HepG2 (cell line): ENCODE data around the gene LDLRAD4. TPM values are rescaled to one million over a fixed set of nuclear protein-coding genes. Genes with fewer than 3 reads are reported as not detected.
A peak's percentile ranks its signal among the peaks of the same experiment; 100 is the strongest.

Experiments used
- MBD4 ChIP-seq: IDR thresholded peaks from 2 replicates; pipeline ENCODE4 v1.6.1; 2012; ENCODE audit warnings: low read length, inconsistent platforms, borderline replicate concordance
- RBFOX2 ChIP-seq: fragments of 200-400 bp; formaldehyde crosslinking; IDR thresholded peaks from 2 replicates; pipeline ENCODE4 v1.6.1; 2017; ENCODE audit warnings: low read depth, mild to moderate bottlenecking, low read length
- SIX1 ChIP-seq: sonication (generic); formaldehyde crosslinking; IDR thresholded peaks from 2 replicates; pipeline ENCODE4 v1.4.0; 2020; ENCODE audit warnings: missing genetic modification reagents, borderline replicate concordance
- U2AF1 ChIP-seq: fragments of 200-400 bp; formaldehyde crosslinking; optimal IDR thresholded peaks from 2 replicates; pipeline ENCODE3; 2017; ENCODE audit warnings: mild to moderate bottlenecking, low read depth, low read length
- WIZ ChIP-seq: sonication (generic); formaldehyde crosslinking; IDR thresholded peaks from 2 replicates; pipeline ENCODE4 v1.5.1; 2020; ENCODE audit warnings: mild to moderate bottlenecking, missing genetic modification reagents
- ZNF33A ChIP-seq: sonication (generic); formaldehyde crosslinking; IDR thresholded peaks from 2 replicates; pipeline ENCODE4 v1.5.1; 2020; ENCODE audit warnings: missing genetic modification reagents, mild to moderate bottlenecking, moderate library complexity, borderline replicate concordance
- ZNF557 ChIP-seq: sonication (generic); formaldehyde crosslinking; IDR thresholded peaks from 2 replicates; pipeline ENCODE4 v1.4.0; 2020; ENCODE audit warnings: missing genetic modification reagents
- ZNF746 ChIP-seq: sonication (generic); formaldehyde crosslinking; IDR thresholded peaks from 2 replicates; pipeline ENCODE4 v1.8.0; 2022; ENCODE audit warnings: mild to moderate bottlenecking, missing genetic modification reagents
- polyA plus RNA-seq, 8 experiments: library from polyadenylated mRNA; depleted of rRNA in 3 of 8; stranded (reverse) in 7 of 8; unstranded in 1 of 8; fragments of >200 nt; fragmentation: Illumina TruSeq in 4 of 8; extraction: Trizol in 4 of 8; gene quantifications; 2 replicates each; pipeline versions ENCODE4 v1.2.1 to v1.2.3, GENCODE V29; 2011 to 2016; ENCODE audit warnings: low read depth in 4 of 8, missing spikeins in 1 of 8, mixed read lengths in 1 of 8; ENCODE audit not compliant: insufficient read depth in 1 of 8
- total RNA-seq, 5 experiments: library from RNA; depleted of rRNA; stranded (reverse); fragments of >200 nt; fragmentation: Illumina TruSeq; extraction: Trizol; gene quantifications; 2 replicates each; pipeline ENCODE4 v1.2.3, GENCODE V29; 2016; ENCODE audit warnings: low read depth in 1 of 5
- TF ChIP-seq, protein P1 (sequence below): sonication (generic); formaldehyde crosslinking; conservative IDR thresholded peaks from 2 replicates; pipeline ENCODE4 v1.8.0; 2022; ENCODE audit warnings: low read depth, missing genetic modification reagents
- TF ChIP-seq, protein P2 (sequence below): sonication (generic); formaldehyde crosslinking; IDR thresholded peaks from 2 replicates; pipeline ENCODE4 v1.8.0; 2023; ENCODE audit warnings: mild to moderate bottlenecking, missing genetic modification reagents
- TF ChIP-seq, protein P3 (sequence below): sonication (generic); formaldehyde crosslinking; IDR thresholded peaks from 2 replicates; pipeline ENCODE4 v1.5.1; 2020; ENCODE audit warnings: mild to moderate bottlenecking, missing genetic modification reagents, borderline replicate concordance
- TF ChIP-seq, protein P4 (sequence below): sonication (generic); formaldehyde crosslinking; conservative IDR thresholded peaks from 2 replicates; pipeline ENCODE4 v1.4.0; 2020; ENCODE audit warnings: missing genetic modification reagents
- TF ChIP-seq, protein P5 (sequence below): sonication (generic); formaldehyde crosslinking; IDR thresholded peaks from 2 replicates; pipeline ENCODE4 v1.4.0; 2020; ENCODE audit warnings: missing genetic modification reagents
- TF ChIP-seq, protein P6 (sequence below): sonication (generic); formaldehyde crosslinking; IDR thresholded peaks from 2 replicates; pipeline ENCODE4 v1.9.0; 2022; ENCODE audit warnings: missing genetic modification reagents, mild to moderate bottlenecking, borderline replicate concordance

LDLRAD4 gene
- total and polyA plus RNA-seq, 2 of the 13 experiments (the other 11 are each of a cell fraction or from before 2014, with no cell fraction given) = 13.6 to 20.9 TPM

DNA sequence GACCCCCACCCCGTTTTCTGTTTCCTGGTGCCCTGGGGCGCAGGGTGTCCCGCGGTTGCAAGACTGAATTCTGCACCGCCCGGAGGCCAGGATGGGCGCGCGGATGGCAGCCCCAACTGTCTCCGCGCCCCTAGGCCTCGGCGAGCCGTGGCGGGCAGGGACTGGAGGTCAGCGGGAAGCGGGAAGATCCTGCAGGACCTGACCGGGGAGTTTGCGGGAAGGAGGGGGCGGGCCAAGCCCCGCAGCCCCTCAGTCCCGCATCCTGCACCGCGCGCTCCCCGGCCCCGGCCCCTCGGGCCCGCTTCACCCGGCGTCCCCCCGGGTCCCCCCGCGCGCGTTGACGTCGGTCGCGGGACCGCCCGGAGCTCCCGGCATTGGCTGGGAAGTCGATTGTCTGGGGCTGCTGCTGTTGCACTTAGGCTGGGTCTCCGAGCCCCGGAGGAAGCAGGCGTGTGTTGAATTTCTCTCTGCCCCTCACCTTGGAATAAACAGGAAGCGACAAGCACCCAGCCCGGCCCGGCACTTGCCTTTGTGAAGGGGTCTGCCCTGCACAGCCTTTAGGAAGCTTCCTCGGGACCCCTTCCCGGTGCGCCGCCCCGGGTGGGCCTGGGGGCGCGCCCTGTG, at the start of gene LDLRAD4 (continued):
- TF ChIP-seq RBFOX2 = 0 out of 2 replicates have a peak, but pooled peaks have one; percentile 7
- TF ChIP-seq, protein P1, sequence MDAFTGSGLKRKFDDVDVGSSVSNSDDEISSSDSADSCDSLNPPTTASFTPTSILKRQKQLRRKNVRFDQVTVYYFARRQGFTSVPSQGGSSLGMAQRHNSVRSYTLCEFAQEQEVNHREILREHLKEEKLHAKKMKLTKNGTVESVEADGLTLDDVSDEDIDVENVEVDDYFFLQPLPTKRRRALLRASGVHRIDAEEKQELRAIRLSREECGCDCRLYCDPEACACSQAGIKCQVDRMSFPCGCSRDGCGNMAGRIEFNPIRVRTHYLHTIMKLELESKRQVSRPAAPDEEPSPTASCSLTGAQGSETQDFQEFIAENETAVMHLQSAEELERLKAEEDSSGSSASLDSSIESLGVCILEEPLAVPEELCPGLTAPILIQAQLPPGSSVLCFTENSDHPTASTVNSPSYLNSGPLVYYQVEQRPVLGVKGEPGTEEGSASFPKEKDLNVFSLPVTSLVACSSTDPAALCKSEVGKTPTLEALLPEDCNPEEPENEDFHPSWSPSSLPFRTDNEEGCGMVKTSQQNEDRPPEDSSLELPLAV (CRISPR knock-in tag) = no peak
- no peak for TF ChIP-seq WIZ
- no peak for TF ChIP-seq ZNF746 (CRISPR knock-in tag)
- TF ChIP-seq, protein P2, sequence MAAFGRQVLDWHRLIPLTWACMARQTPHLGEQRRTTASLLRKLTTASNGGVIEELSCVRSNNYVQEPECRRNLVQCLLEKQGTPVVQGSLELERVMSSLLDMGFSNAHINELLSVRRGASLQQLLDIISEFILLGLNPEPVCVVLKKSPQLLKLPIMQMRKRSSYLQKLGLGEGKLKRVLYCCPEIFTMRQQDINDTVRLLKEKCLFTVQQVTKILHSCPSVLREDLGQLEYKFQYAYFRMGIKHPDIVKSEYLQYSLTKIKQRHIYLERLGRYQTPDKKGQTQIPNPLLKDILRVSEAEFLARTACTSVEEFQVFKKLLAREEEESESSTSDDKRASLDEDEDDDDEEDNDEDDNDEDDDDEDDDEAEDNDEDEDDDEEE = 0 out of 2 replicates have a peak, but pooled peaks have one; percentile 28
- TF ChIP-seq MBD4 = no peak
- no peak for TF ChIP-seq U2AF1
- TF ChIP-seq ZNF557 (CRISPR knock-in tag) = no peak
- no peak for TF ChIP-seq SIX1 (CRISPR knock-in tag)
- TF ChIP-seq, protein P3, sequence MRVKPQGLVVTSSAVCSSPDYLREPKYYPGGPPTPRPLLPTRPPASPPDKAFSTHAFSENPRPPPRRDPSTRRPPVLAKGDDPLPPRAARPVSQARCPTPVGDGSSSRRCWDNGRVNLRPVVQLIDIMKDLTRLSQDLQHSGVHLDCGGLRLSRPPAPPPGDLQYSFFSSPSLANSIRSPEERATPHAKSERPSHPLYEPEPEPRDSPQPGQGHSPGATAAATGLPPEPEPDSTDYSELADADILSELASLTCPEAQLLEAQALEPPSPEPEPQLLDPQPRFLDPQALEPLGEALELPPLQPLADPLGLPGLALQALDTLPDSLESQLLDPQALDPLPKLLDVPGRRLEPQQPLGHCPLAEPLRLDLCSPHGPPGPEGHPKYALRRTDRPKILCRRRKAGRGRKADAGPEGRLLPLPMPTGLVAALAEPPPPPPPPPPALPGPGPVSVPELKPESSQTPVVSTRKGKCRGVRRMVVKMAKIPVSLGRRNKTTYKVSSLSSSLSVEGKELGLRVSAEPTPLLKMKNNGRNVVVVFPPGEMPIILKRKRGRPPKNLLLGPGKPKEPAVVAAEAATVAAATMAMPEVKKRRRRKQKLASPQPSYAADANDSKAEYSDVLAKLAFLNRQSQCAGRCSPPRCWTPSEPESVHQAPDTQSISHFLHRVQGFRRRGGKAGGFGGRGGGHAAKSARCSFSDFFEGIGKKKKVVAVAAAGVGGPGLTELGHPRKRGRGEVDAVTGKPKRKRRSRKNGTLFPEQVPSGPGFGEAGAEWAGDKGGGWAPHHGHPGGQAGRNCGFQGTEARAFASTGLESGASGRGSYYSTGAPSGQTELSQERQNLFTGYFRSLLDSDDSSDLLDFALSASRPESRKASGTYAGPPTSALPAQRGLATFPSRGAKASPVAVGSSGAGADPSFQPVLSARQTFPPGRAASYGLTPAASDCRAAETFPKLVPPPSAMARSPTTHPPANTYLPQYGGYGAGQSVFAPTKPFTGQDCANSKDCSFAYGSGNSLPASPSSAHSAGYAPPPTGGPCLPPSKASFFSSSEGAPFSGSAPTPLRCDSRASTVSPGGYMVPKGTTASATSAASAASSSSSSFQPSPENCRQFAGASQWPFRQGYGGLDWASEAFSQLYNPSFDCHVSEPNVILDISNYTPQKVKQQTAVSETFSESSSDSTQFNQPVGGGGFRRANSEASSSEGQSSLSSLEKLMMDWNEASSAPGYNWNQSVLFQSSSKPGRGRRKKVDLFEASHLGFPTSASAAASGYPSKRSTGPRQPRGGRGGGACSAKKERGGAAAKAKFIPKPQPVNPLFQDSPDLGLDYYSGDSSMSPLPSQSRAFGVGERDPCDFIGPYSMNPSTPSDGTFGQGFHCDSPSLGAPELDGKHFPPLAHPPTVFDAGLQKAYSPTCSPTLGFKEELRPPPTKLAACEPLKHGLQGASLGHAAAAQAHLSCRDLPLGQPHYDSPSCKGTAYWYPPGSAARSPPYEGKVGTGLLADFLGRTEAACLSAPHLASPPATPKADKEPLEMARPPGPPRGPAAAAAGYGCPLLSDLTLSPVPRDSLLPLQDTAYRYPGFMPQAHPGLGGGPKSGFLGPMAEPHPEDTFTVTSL (CRISPR knock-in tag) = no peak
- no peak for TF ChIP-seq ZNF33A (CRISPR knock-in tag)
- TF ChIP-seq, protein P4, sequence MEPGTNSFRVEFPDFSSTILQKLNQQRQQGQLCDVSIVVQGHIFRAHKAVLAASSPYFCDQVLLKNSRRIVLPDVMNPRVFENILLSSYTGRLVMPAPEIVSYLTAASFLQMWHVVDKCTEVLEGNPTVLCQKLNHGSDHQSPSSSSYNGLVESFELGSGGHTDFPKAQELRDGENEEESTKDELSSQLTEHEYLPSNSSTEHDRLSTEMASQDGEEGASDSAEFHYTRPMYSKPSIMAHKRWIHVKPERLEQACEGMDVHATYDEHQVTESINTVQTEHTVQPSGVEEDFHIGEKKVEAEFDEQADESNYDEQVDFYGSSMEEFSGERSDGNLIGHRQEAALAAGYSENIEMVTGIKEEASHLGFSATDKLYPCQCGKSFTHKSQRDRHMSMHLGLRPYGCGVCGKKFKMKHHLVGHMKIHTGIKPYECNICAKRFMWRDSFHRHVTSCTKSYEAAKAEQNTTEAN (CRISPR knock-in tag) = no peak
- TF ChIP-seq, protein P5, sequence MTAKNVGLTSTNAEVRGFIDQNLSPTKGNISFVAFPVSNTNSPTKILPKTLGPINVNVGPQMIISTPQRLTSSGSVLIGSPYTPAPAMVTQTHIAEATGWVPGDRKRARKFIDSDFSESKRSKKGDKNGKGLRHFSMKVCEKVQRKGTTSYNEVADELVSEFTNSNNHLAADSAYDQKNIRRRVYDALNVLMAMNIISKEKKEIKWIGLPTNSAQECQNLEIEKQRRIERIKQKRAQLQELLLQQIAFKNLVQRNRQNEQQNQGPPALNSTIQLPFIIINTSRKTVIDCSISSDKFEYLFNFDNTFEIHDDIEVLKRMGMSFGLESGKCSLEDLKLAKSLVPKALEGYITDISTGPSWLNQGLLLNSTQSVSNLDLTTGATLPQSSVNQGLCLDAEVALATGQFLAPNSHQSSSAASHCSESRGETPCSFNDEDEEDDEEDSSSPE (CRISPR knock-in tag) = peak; percentile 32; the same call in 1 of the 2 replicates
- TF ChIP-seq, protein P6, sequence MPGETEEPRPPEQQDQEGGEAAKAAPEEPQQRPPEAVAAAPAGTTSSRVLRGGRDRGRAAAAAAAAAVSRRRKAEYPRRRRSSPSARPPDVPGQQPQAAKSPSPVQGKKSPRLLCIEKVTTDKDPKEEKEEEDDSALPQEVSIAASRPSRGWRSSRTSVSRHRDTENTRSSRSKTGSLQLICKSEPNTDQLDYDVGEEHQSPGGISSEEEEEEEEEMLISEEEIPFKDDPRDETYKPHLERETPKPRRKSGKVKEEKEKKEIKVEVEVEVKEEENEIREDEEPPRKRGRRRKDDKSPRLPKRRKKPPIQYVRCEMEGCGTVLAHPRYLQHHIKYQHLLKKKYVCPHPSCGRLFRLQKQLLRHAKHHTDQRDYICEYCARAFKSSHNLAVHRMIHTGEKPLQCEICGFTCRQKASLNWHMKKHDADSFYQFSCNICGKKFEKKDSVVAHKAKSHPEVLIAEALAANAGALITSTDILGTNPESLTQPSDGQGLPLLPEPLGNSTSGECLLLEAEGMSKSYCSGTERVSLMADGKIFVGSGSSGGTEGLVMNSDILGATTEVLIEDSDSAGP (CRISPR knock-in tag) = peak; percentile 48; the same call in 1 of the 2 replicates
